ENCODE measurements around the gene SPX.

Gene SPX

DNA sequence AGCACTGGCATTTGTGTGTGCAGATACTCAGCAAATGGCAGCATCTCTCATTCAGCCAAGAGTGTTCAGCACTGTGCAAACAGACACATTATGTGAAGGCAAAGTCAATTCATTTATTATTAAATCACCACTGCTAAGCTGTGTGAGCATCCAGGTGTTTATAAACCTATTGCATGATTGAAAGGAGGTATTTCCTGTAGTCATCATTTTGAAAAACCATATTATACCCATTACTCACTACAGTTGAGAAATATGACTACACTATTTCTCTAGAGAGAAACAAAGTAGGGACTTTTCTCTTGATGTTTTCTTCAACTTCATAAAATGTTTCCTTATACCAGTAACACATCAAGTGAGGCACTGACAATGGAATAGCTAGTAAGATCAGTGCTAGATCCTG, 13.7 kb downstream of the SPX start:
- DNase-seq = no peak

DNA sequence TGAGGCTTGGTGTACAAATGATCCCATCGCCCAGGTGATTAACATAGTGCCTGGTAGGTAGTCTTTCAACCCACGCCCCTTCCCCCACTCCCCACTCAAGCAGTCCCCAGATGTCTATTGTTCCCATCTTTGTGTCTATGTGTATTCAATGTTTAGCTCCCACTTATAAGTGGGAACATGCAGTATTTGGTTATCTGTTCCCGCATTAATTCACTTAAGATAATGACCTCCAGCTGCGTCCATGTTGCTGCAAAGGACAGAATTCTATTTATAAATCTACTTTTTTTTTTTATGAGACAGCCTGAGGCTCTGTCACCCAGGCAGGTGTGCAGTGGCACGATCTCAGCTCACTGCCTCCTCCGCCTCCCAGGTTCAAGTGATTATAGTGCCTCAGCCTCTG, 15.7 kb downstream of the SPX start:
- DNase-seq = no peak

DNA sequence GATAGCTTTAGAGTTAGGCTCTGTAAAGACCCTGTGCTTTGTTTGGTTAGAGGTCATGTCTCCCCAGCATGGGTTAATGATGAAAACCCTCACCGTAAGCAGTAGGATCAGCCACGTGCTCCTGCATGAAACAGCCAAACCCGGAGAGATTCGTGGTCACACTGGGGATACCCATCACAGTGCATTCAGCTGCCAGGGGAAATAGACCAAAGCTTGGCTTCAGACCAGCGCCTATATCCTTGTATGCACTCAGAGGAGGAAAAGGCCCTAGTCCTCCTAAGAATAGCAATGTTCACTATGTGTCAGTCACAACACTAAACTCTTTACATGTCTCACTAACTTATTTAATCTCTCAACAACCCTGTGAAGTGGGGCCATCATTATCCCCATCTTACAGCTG, 16.3 kb downstream of the SPX start:
- no peak for DNase-seq

DNA sequence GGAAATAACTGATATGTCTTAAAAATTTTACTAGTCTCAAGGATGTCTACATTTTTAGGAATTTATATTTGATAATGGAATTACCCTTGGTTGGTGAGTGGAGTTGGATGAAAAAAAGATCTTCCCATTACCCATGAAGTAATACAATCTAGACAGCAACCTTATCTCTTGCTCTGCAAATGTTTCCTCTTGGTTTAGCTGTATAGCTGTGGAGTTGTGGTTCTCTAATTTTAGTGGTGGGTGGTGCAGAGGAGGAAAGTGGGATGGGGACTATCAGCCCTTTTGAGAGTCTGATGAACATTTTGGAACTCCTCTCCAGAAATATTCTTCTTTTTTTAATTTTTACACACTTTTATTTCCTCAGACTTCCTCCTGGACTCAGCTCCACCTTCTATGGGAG, 17.1 kb downstream of the SPX start:
- no peak for DNase-seq

DNA sequence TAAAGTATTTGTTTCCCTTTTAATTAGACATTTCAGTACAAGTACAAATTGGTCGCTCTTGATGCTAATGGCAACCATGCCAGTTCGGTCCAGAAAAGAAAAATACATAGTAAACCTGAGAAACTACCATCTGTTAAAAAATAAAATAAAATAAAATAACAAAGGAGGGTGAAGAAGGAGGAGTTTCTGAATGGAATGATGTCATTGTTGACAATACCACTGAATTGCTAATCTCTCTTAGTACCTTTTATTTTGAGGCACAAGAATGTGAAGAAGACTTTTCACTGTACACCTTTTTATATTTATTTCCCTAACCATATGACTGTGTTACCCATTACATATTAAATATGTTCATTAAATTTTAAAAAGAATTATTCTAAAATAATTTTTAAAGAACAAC, 19.5 kb downstream of the SPX start:
- no peak for DNase-seq

DNA sequence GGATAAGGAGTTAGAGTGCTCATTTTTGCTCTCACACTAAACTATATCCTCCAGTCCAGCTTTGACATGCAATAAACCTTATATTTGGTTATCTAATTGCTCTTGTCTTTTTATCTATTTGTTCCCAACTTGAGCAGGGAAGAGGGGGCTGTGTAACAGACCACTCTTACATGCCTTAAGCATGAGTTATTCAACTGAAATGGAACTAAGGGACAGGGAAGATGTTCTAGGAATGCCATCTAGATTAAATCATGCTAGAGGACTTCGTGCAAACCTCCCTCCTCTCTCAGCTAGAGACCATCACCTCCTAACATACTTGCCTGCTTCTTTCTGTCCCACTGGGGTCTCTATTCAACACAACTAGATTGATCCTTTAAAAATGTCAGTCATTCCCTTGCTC, 20.6 kb downstream of the SPX start:
- DNase-seq = no peak

DNA sequence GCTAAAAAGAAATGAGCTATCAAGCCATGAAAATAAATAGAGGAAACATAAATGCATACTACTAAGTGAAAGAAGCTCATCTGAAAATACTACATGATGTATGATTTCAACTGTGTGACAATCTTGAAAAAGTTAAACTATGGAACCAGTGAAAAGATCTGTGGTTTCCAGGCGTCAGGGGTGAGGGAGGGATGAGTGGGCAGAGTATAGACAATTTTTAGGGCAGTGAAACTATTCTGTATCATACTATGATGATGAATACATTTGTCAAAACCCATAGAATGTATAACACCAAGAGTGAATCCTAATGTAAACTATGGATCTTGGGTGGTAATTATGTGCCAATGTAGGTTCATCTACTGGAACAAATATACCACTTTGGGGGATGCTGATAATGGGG, 21.3 kb downstream of the SPX start:
- DNase-seq = no peak

DNA sequence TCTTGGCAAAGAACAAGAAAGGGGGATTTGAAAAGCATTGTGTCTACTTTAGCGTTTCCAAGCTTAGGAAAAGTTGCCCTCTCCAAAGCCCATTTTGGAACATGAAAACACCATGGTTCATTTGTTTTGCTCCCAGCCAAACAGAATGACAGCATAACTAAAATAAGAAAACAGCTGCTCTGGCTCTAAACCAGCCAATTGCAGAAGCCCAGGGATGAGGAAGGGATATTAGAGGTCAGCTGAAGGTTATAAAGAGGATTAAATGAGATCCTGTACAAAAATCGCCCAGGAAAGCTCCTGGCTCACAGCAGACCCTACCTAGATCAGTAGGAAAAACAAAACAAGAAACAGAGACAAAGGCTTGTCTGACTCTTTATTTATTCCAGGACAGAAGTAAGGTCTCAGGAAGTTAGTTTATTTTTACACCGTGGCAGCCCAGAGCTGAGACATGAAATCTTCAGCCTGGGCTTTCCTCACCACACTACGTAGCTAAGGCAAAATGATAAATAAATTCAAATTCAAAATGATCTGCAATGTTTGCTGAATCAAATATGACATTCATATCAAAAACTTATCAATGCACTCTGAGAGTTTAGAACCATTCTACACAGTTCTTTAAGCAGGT, 25.9 kb downstream of the SPX start:
- DNase-seq = no peak

DNA sequence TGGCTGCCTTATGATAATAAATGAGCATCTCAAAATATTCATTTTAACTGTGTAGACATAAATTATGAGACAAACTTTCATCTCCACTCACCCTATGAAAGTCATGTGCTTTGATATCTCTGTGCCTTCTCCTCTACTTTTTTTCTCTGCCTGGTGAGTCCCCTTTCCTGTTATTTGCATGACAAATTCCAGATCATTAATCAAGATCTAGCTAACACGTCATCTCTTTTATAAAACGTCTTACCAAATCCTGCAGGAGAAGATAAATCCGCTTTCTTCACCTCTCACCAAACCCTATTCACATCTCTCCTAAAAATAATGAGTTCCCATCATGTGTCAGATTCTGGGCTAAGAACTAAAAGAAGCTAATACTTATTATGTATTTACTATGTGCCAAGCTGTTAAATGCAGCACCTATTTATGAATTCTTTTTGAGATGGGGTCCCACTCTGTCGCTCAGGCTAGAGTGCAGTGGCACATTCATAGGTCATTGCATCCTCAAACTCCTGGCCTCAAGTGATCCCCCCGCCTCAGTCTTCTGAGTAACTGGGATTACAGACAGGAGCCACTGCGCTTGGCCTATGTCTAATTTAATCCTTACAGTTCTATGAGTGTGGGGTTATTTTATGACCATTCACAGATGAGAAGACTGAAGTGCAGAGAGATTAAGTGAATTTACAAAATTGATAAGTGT, 26.7 kb downstream of the SPX start:
- DNase-seq = no peak

DNA sequence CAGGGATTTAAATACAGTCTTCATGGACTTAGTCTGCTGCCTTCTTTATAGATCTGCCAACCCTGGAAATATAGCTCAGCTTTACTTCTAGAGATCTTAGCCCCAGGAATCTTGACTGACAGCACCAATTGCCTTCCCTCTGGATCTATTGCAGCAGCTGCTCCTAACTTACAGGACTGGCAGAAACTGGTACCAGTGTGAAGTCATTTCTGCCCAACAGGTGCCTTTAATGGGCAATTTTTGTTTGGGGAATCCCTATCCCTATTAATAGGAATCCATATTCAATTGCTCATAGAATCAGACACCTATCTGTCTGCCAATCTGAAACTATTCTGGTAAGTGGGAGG, 27.2 kb downstream of the SPX start:
- DNase-seq = no peak

DNA sequence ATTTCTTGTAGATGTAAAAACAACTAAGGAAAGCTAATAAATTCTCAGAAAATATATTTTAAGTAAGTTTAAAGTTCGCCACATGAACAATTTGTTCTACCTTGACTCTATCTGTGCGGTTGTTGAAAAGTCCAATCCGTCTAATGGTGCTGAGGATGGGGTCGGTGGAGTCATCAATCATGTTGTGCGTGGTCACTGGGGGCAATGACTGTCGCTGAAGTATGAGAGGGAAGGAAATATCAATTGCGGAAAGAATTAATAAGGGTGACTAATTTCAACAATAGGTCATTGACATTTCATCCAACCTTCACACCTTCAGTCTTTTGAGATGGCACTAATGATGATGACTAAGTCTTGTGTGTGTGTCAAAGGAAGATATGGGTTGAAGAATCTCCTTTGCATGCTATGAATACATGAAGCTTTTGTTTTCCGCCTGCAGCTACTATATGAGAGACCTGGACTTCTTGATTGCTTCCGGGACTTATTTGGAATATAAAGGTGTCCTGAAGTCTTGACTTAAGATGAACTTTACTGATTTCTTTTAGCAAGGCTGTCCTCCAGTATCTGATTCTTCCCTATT, 32.1 kb downstream of the SPX start:
- DNase-seq = no peak

DNA sequence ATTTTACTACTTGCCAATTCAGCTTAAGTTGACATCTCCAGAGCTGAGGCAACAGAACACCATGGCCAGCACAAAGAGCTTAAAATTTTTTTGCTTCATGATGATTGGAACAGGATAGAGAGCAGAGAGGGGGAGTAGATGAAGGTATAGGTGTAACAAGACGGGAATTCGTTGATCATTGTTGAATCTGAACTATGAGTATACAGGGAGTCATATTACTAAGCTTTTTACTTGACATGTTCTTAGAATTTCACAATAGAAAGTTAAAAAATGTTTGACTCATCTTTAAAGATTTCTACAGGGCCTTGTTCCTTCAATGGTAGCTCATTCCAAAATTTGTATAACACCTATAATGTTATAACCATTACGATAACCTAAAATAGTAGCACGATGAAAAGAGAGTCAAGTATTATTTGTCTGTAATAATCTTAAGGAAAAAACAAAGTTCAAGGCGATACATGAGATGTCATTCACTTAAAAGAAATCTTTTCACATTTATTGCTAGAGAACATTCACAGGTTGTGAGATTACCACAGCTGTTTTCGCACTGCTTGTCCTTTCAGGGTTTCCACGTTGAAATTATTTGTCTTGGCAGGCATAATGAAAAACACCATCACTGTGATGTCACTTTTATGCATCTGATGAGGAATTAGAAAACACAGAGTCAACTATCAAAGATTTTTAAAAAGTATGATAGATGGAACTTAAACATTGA, 33.9 kb downstream of the SPX start:
- no peak for DNase-seq

DNA sequence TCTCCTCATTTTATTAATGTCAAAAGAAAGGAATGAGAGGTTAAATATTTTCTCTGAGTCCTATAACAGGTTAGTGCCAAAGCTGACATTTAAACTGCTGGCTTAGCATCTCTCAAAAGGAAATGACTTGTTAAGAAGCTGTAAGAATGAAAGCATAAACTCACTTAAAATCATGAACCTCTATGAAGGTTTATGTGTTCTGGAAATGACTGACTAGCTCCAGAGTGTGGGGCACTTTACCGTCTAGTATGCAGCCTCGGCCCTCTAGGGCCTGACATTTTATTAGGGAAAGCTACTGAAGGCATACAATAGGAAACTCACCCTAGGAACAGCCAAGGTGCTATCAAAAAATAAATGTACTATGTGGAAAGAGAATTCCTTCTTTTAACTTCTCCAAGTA, 35.1 kb downstream of the SPX start:
- DNase-seq = no peak

DNA sequence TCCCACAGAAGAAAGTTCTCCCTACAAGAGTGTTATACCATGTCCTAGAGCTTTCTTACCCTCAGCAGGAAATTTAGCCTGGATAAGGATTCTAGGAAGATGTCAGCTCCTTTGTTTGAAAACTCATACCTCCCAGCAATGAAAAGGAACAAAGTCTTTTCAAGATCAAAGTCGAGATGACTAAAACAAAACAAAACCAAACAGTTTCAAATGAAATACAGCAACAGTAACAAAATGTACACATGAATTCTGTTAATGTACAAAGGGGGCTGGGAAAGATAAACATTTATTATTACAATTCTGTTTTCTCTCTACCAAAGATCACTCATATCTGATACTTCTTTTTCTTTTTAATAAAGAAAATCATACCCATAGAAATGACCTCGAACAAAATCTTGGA, 36.8 kb downstream of the SPX start:
- no peak for DNase-seq

DNA sequence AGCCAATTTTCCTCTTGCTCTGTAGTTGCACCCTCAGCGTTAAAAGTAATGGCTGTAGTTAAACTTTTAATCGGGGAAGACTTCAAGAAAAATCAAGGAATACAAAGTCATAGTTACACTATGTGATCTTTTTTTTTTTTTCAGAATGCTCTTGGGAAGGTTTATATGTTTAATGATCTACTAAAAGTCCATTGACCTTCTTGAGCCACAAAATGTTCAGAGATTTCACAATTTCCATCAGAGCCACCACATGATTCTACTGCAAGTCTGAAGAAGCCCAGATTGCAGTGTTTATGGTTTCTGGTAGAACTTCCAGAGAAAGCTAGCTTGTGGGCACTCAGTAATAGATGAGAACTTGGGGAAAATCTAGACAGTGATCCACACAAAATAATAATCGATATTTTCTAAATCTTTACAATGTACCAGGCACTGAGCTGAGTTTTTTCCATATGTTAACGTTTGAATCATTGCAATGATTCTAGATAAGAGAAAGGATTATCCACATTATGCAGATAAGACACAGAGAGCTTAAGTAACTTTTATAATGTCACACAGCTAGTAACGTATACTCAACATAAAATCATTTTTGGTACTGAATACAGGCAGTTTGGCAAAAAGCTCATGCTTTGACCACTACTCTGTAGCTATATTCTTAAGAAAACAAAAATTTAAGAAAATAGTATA, 40.3 kb downstream of the SPX start:
- no peak for DNase-seq

DNA sequence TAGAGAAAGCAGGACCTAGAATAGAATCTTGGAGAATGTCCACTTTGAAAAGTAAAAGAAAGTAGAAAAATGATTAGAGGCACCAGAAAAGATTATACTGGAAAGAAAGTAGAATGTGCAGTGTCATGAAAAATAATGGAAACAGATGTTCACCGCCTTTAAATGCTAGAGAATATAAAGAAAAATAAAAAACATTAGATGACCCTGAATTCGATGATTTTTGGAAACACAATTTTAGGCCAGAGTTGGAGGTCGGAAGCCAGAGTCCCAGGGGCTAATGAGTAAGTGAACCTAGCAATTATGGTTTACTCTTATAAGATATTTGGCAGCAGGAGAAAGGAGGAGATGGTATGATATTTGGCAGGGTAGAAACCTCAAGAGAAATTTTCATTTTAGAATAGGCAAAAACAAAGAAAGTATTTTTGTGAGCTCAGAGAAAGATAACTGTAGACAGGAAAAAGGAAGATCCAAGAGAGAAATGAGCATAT, 40.9 kb downstream of the SPX start:
- DNase-seq = no peak

DNA sequence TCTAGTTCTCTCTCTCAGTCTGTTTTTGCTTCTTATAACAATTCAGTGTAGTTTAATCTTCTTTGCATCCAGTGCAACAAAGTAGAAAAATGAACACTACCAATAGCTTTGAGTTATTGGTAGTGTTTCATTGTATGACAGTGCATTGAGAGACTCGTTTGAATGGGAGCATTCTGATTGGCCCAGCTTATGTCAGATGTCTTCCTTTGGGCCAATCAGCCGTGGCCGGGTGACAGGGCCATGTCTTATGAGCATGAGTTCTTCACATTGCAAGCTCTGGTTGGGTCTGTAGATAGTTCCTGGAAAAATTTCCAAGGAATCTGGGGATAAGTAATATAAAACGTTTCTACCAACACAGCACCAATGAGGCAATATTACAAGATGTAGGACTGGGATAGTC, 42.0 kb downstream of the SPX start:
- DNase-seq = no peak

DNA sequence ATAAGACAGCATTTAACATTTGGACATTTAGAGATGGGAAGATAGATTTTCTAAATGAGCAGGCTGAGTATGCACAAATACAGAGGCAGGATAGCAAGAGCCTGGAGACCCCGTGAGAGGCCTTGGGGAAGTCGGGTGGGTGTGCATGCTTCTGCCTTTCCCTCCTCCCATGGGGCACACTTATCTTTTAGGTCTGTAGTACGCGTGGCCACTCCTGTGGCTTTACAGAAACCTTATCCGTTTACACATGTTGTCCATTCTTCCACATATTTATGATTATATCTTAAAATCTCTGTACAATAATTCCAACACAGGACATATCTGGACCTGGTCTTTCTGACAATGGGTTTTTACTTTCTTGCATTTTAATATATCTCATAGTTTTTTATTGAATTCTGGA, 45.0 kb downstream of the SPX start:
- DNase-seq = no peak

DNA sequence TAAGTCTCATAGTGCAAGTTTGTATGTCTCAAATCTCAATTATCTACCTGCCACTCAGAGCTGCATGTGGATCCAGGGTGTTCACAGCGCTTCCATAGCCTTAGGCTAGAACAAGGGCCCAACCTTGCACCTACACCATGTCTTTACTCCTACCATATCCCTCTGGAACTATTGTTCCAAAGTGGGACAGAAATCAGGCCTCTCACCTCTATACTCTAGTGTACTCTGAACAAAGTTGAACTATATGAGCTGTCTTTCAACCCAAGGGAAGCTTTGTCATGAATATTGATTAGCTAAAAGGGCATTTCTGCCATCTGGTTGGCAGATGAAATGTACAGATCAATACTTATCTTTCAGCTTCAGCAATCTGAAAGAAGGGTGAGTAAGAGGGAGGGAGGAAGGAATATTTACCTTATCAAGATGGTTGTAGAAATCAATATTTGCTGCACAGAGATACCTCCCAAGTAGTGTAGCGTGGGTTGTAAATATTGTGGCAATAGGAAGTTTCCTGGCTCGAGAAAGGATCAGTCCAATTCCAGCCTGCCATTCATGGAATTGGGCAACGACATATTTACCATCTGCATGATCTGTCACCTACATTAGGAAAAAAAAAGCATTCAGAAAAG, 47.8 kb downstream of the SPX start:
- DNase-seq = no peak

DNA sequence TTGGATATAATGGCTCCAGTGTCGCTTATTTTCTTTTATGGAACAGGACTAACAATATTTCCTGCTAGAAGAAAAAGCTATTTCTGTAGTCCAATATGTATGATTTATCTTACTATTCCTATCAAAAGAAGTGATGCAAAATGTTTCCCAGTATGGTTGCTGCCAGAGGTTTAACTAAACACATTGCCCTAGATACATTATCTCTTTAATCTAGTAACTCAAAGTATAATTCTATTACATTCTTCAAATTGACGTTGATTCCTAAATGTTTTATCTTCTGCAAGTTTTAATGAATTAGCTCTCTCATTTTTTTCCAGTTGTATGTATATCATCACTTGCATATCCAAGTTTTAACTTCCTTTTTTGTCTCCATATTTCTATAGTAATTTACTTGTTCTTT, 50.3 kb downstream of the SPX start:
- no peak for DNase-seq

DNA sequence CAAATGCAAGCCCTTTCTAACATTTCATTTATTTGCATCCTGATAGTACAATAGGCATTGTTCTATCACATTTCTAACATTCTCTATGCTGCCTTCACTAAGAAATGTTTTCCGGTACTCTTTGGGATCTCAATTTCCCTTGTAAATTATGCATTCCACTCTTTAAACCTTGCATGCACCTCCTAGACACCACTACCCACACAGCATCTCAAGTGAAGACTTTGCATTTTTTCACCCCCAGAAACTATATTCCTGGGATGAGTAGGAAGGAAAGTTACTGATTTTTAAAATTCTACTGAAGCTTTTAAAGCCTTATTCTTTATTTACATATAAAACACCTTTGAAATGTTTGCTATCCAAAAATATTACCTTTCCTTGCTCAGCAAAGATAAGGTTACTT, 51.4 kb downstream of the SPX start:
- DNase-seq = no peak

DNA sequence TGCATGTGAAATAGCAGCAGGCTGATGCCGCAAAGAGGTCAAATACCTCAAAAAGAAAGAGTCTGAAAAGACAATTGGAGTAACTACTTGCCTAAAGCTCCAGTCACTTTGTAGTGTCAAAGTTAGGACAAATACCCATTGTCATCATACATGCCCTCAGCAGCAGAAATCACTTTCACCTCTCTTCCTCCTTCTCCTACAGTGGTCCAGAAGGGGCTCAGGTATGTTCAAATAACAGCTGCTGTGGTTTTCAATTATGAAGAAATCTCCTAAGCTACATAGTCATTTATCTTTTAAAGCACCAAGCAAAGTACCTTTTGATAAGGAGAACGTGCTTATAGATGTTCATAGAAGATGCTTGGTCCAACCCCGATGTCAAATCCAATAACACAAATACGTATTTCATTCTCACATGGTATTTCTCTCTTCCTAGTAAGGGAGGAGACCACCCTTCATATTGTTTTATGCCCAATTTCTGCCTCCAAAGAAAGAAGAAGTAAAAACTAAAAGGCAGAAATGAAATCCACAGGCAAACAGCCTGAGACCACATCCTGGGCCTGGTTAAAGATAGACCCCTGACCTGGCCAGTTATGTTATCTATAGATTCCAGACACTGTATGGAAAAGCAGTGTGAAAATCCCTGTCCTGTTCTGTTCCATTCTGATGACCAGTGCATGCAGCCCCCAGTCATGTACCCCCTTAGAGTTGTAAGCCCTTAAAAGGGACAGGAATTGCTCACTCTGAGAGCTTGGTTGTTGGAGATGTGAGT, 54.8 kb downstream of the SPX start:
- no peak for DNase-seq

Data from T1000 (cell line).